ENCODE results near the gene GPR89A. TPM values are rescaled to one million over a fixed set of nuclear protein-coding genes. Genes with fewer than 3 reads are reported as not detected.
"Not testable (repeated sequence)": the region's sequence is repeated elsewhere in the genome, so short reads cannot be mapped to it uniquely, and the experiment has no call there.

The GPR89A gene
- total and polyA plus RNA-seq, 2 of the 8 experiments (the other 6 are each of a cell fraction or from before 2014, with no cell fraction given) = 26.8 to 46.6 TPM

- H2BK5ac ChIP-seq (ENCODE audit: low read depth, low read length); H2BK120ac ChIP-seq (replicated peaks; ENCODE audit: low read depth, low read length); H3K4ac ChIP-seq (replicated peaks; ENCODE audit: insufficient read length, low read depth, low read length); H2AFZ ChIP-seq (ENCODE audit: low read length); H3K27ac ChIP-seq (ENCODE audit: low read depth, low read length); H3K79me1 ChIP-seq (ENCODE audit: low read depth, low read length); H3K23me2 ChIP-seq (ENCODE audit: low read depth, low read length); H4K8ac ChIP-seq (ENCODE audit: extremely low read depth, insufficient read depth, low read length); H3K14ac ChIP-seq (ENCODE audit: insufficient read length); H3K4me3 ChIP-seq (ENCODE audit: extremely low read depth in 1 of 4, insufficient read depth in 2 of 4, low read depth in 3 of 4, low read length in 4 of 4); H3K4me2 ChIP-seq (ENCODE audit: insufficient read depth in 1 of 2, low read depth in 2 of 2, low read length in 2 of 2); H3K56ac ChIP-seq (replicated peaks; ENCODE audit: insufficient read length, low read depth, low read length); CTCF ChIA-PET (ENCODE audit: partially characterized antibody); H3K23ac ChIP-seq (ENCODE audit: insufficient read length); H3K18ac ChIP-seq (ENCODE audit: extremely low read depth, low read length); H3K79me2 ChIP-seq (ENCODE audit: control insufficient read depth in 1 of 2, insufficient read depth in 2 of 2, low read length in 2 of 2); H3K9ac ChIP-seq (replicated peaks in 1 of 4; ENCODE audit: extremely low read depth in 1 of 4, low read depth in 3 of 4, low read length in 3 of 4); H3K36me3 ChIP-seq (ENCODE audit: control insufficient read depth in 2 of 4, insufficient read depth in 4 of 4, low read length in 3 of 4); H2BK15ac ChIP-seq (ENCODE audit: low read length); H2BK20ac ChIP-seq (ENCODE audit: low read length); H4K91ac ChIP-seq (replicated peaks; ENCODE audit: insufficient read length, low read length); H2BK12ac ChIP-seq (ENCODE audit: low read depth, low read length); H3K4me1 ChIP-seq (replicated peaks in 1 of 4; ENCODE audit: control insufficient read depth in 3 of 4, insufficient read depth in 4 of 4, low read length in 3 of 4); H2AK5ac ChIP-seq (ENCODE audit: low read depth, low read length); DNase-seq (ENCODE audit: low read depth in 1 of 2, low spot score in 2 of 2); H4K5ac ChIP-seq (ENCODE audit: insufficient read length, low read depth, low read length); H4K20me1 ChIP-seq (replicated peaks in 1 of 2; ENCODE audit: control insufficient read depth in 1 of 2, insufficient read depth in 2 of 2, low read length in 2 of 2); H3K27me3 ChIP-seq (replicated peaks in 1 of 4; ENCODE audit: control insufficient read depth in 3 of 4, extremely low read depth in 1 of 4, insufficient read depth in 3 of 4, low read length in 3 of 4); H3K9me3 ChIP-seq (ENCODE audit: insufficient read depth in 2 of 2, low read depth in 1 of 2, low read length in 1 of 2); POLR2A ChIA-PET (ENCODE audit: partially characterized antibody); FAIRE-seq: not testable (repeated sequence)
- WGBS, 2 experiments (ENCODE audit: extremely low coverage in 1 of 2, insufficient coverage in 1 of 2, insufficient read length in 1 of 2, insufficient replicate concordance in 2 of 2, low coverage in 1 of 2, low lambda C conversion rate in 2 of 2, missing lambda C conversion rate in 1 of 2) = 100% methylated on average over 1 of the region's 1 CpG; no CpG with 5 or more reads in 1 of the 2 experiments
Measured at GRCh38 chr1:145686078-145686477, 78.3 kb downstream of the GPR89A start.

All from H1 (cell line).